Right ventricle myocardium inferior (tissue), 1 donor: ENCODE results near the gene GPR137. TPM values are rescaled to one million over a fixed set of nuclear protein-coding genes. Genes with fewer than 3 reads are reported as not detected.

Source experiments
- ATAC-seq: fragments of 200-7000 bp; cut with Tn5 transposase; one replicate; pipeline ENCODE4 v1.9.1; 2020; ENCODE audit warnings: mild to moderate bottlenecking, moderate library complexity
- DNase-seq: peaks from one replicate; pipeline ENCODE4 v3.0.0; 2021; ENCODE audit errors: missing footprints
- intact Hi-C: fragments of 100-400 bp; cut with DNase I; formaldehyde crosslinking; loops from one replicate; pipeline ENCODE4 v1.11.0; 2022
- total RNA-seq: library from RNA; stranded (reverse); fragmentation: NEBNext Ultra II Directional; extraction: Animal tissue kit (Norgen Biotek cat#: 25700); gene quantifications from one replicate; pipeline ENCODE4 v1.2.1, GENCODE V29; 2021
- donor health status: DM: no; HTN: yes; CAD: no; lungs with severe emphysema.

GPR137 gene
- total RNA-seq, 1 donor from 2014 or later: 28.6 TPM

DNA sequence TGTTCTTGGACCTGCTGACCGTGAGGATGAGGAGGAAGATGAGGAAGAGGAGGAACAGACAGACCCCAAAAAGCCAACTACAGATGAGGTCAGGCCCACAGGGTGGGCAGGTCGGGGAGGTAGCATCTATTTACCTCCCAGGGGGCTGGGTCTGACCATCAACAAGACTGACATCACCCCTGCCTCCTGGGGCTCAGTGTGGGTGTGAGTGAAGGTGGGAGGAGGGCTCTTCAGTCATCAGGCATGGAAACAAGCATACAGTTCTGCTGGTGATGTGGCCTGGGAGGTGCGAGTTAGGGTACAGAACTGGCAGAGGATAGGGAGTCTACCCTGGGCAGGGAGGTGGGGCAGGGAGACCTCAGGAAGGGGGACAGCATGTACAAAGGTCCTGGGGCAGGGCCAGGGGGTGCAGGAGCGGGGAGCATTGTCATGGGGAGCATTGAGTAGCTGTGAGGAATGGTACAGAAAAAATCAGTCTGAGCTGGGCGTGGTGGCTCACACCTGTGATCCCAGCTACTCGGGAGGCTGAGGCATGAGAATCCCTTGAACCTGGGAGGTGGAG is 25.4 kb upstream of the GPR137 start:
- no peak for DNase-seq
- intact Hi-C loops: no loop called here
- no peak for ATAC-seq

DNA sequence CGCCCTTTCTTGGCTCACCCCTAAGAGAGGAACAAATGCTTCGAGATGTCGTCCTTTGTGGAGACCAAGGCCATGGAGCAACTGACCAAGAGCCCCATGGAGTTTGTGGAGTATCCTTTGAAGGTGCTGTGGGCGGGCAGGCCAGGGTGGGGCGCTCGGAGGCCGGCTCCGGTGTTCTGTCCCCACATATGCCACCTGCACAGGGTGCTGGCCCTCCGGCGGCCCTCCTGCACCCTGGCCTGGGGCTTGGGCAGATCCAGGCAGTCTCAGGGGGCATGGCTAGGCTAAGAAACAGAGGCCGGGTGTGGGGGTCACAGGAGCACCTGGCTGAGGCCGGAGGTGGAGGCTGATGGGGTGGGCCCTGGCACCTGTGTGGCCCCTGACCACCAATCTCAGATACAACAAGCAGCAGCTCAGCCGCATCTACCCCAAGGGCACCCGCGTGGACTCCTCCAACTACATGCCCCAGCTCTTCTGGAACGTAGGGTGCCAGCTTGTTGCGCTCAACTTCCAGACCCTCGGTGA is 24.0 kb upstream of the GPR137 start:
- DNase-seq (no peak), ATAC-seq (no peak)
- intact Hi-C loops: no loop called here

GRCh38 chr11:64262271-64263002 is 23.2 kb upstream of the GPR137 start:
- ATAC-seq (no peak), DNase-seq (no peak)
- intact Hi-C loops: no loop called here

DNA sequence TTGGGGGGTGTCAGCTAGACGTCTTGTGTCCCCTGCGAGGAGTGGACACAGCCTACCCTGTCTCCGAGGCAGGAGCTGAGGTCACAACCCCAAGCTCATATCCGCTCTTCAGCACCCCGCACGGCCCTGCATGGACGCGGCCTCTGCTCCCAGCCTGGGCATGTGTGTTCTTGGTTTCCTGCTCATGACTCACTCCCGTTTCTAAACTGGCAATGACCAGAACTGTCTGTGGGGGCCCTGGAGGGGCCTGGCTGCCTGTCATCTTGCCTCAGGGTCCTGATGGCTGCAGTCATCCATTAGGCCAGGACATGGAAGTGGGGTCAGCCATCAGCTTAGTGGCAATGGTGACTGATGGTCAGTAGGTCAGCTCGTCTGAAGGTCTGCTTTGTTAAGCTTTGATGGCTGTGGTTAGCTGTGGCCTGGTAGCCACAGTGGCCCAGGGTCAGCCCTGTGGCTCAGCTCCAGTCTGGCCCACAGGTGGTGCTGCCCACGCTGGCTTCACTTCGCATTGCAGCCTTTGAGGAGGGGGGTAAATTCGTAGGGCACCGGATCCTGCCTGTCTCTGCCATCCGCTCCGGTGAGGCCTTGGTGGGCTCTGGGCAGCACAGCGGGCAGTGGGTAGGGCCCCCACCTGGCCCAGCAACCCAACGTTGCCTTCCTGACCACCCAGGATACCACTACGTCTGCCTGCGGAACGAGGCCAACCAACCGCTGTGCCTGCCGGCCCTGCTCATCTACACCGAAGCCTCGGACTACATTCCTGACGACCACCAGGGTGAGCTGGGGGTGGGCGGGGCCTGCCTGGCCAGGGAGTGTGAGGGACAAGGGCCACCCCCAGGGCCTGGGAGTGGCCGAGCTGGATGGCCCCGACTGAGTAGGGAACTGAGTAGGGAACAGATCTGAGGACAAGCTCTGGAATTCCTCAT is 22.4 kb upstream of the GPR137 start:
- DNase-seq (no peak), ATAC-seq (no peak)
- intact Hi-C loops: no loop called here

GRCh38 chr11:64263947-64264317 is 21.7 kb upstream of the GPR137 start:
- intact Hi-C loops: no loop called here
- ATAC-seq (no peak), DNase-seq (no peak)

GRCh38 chr11:64264371-64264852 is 21.2 kb upstream of the GPR137 start:
- ATAC-seq: no peak

GRCh38 chr11:64265176-64266160 is 20.2 kb upstream of the GPR137 start:
- DNase-seq (no peak), ATAC-seq (no peak)
- intact Hi-C loops: no loop called here

More at GRCh38 chr11:64264371-64264852, 21.2 kb upstream of the GPR137 start:
- intact Hi-C loops: no loop called here
- DNase-seq: no peak

- intact Hi-C loops: no loop called here
- no peak for ATAC-seq
- no peak for DNase-seq
Observed at GRCh38 chr11:64266339-64266738, 19.3 kb upstream of the GPR137 start.

- ATAC-seq (no peak), DNase-seq (no peak)
- intact Hi-C loops: no loop called here
Observed at GRCh38 chr11:64267207-64267945, 18.3 kb upstream of the GPR137 start.

- DNase-seq: no peak
- intact Hi-C loops: loop anchor here (2.0 kb wide), 2 partner anchors 19 to 37 kb away; partner anchors contain the start of gene ESRRA
- ATAC-seq: no peak
Observed at GRCh38 chr11:64268025-64268892, 17.4 kb upstream of the GPR137 start.

DNA sequence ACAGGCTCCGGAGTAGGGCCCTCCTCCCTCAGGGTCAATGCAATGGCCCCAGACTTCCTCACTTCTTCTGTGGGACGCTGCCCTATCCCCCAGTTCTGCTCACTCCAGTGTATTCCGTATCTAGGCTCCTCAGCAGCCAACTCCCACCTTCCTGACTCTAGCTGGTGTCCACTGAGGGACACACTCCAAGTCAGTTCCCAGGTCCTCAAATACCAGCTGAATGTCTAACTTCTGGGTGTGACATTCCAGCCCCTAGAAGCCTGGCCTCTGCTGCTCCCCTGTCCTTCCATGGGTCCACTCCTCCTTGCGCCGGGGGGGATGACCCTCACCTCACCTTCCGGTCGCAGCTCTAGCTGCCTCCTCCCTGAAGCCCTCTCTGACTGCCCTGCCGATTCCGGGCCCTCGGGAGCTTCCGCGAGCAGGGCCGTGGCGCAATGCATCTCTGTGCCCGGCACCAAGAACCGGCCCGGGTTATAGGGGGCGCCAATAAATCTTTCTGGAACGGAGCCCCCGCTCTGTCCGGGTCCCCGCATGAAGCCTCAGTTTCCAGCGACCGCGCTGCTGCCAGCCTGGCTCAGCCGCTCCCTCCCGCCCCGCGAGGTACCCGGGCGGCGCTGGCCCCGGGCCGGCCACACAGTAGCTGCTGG is 16.6 kb upstream of the GPR137 start:
- ATAC-seq (peak; percentile 18), DNase-seq (peak; percentile 85)
- intact Hi-C loops: loop anchor here (2.0 kb wide), 2 partner anchors 20 to 36 kb away; partner anchors contain the start of gene ESRRA

GRCh38 chr11:64269540-64270220 is 16.0 kb upstream of the GPR137 start:
- intact Hi-C loops: loop anchor here (1.0 to 2.0 kb wide), 4 partner anchors 16 to 48 kb away; partner anchors contain the start of genes ESRRA, GPR137 and TRMT112
- DNase-seq (peak; percentile 98), ATAC-seq (peak; percentile 90)

GRCh38 chr11:64275031-64275800 is 10.4 kb upstream of the GPR137 start:
- ATAC-seq (no peak), DNase-seq (no peak)
- intact Hi-C loops: no loop called here

- ATAC-seq: no peak
- intact Hi-C loops: no loop called here
Observed at GRCh38 chr11:64275841-64276240, 9.8 kb upstream of the GPR137 start.

More at GRCh38 chr11:64275841-64276240, 9.8 kb upstream of the GPR137 start:
- DNase-seq: no peak
